Natural killer cell (primary cell): ENCODE measurements around the gene GAB2. TPM values are rescaled to one million over a fixed set of nuclear protein-coding genes. Genes with fewer than 3 reads are reported as not detected.

Experiments
- ATAC-seq, 3 donors: fragments of 150-1000 bp in 2 of 3; fragments of 200-7000 bp in 1 of 3; cut with Tn5 transposase; 1 replicate in 1 of 3; 2 replicates in 2 of 3; pipeline ENCODE4 v1.10.0; 2021; ENCODE audit warnings: mild to moderate bottlenecking in 2 of 3, moderate library complexity in 2 of 3
- DNase-seq, 2 donors: peaks; one replicate each; pipeline versions ENCODE4 v3.0.0 to v3.0.0-alpha.2; 2013 to 2021; ENCODE audit warnings: mixed read lengths in 1 of 2
- H3K27ac ChIP-seq: one replicate; pipeline ENCODE4 v1.5.1; 2013; ENCODE audit warnings: mild to moderate bottlenecking, low read length
- H3K27me3 ChIP-seq: one replicate; pipeline ENCODE4 v1.6.1; 2013; ENCODE audit warnings: low read length; ENCODE audit not compliant: control insufficient read depth, insufficient read depth
- H3K36me3 ChIP-seq: one replicate; pipeline ENCODE4 v1.6.1; 2013; ENCODE audit warnings: low read length; ENCODE audit not compliant: control insufficient read depth, insufficient read depth
- H3K4me1 ChIP-seq: one replicate; pipeline ENCODE4 v1.6.1; 2013; ENCODE audit warnings: low read length; ENCODE audit not compliant: control insufficient read depth, insufficient read depth
- H3K4me3 ChIP-seq: one replicate; pipeline ENCODE4 v1.5.1; 2013; ENCODE audit warnings: low read length
- H3K9me3 ChIP-seq: one replicate; pipeline ENCODE4 v1.6.1; 2013; ENCODE audit warnings: low read length; ENCODE audit not compliant: control insufficient read depth, insufficient read depth
- H3K27ac Mint-ChIP-seq, 2 donors: one replicate each; pipeline ENCODE4 v1.8.0; 2022; ENCODE audit warnings: mild to moderate bottlenecking in 2 of 2, mixed read lengths in 2 of 2, moderate library complexity in 1 of 2
- H3K27me3 Mint-ChIP-seq, 2 donors: one replicate each; pipeline ENCODE4 v1.8.0; 2022; ENCODE audit warnings: low read depth in 2 of 2, mixed read lengths in 2 of 2
- H3K36me3 Mint-ChIP-seq: one replicate; pipeline ENCODE4 v1.8.0; 2022; ENCODE audit warnings: mixed read lengths
- H3K4me1 Mint-ChIP-seq, 2 donors: one replicate each; pipeline ENCODE4 v1.8.0; 2022; ENCODE audit warnings: mixed read lengths in 2 of 2
- H3K4me3 Mint-ChIP-seq: one replicate; pipeline ENCODE4 v1.8.0; 2022; ENCODE audit warnings: mild to moderate bottlenecking, moderate library complexity, mixed read lengths
- H3K9me3 Mint-ChIP-seq, 2 donors: one replicate each; pipeline ENCODE4 v1.8.0; 2022; ENCODE audit warnings: mixed read lengths in 2 of 2
- CTCF ChIP-seq: fragments of 200-600 bp; IDR thresholded peaks from one replicate; pipeline ENCODE4 v1.8.0; 2022; ENCODE audit warnings: antibody characterized with exemption
- WGBS: methylation state at CpG from one replicate; pipeline ENCODE4 v1.1.7; 2013; ENCODE audit warnings: missing lambda C conversion rate; ENCODE audit not compliant: insufficient coverage; 5-methylcytosine and 5-hydroxymethylcytosine counted together
- intact Hi-C: fragments of 100-400 bp; cut with micrococcal nuclease; formaldehyde crosslinking; loops from one replicate; pipeline ENCODE4 v1.14.2; 2022
- total RNA-seq, 4 donors: library from RNA; stranded (reverse); fragments of 120-200 nt in 1 of 4; gene quantifications; one replicate each; pipeline versions ENCODE4 v1.2.3 to v1.2.4, GENCODE V29; 2013 to 2022

The GAB2 gene
- total RNA-seq, 3 donors from 2014 or later (not counting 1 experiment from before 2014, with no cell fraction given): 4.3 to 58.4 (median 8.1) TPM

- WGBS: 94% methylated on average over 16 of the region's 16 CpGs
- intact Hi-C loops: no loop called here
- H3K27me3 Mint-ChIP-seq: no peaks in the 10 kb centered on the region
- Histone ChIP-seq H3K27ac (no peak overlapping the region), H3K36me3 (peaks cover 5% of the 10 kb centered on the region), H3K4me3 (no peak overlapping the region), H3K4me1 (peaks cover 2% of the 10 kb centered on the region), H3K9me3 (no peaks in the 10 kb centered on the region), H3K27me3 (no peaks in the 10 kb centered on the region)
- no peak overlapping the region for H3K4me3 Mint-ChIP-seq
- no peaks in the 10 kb centered on the region for H3K4me1 Mint-ChIP-seq
- no peak for TF ChIP-seq CTCF
- DNase-seq: no peak
- H3K27ac Mint-ChIP-seq: no peak overlapping the region
- H3K36me3 Mint-ChIP-seq: no peaks in the 10 kb centered on the region
- no peak for ATAC-seq
- no peaks in the 10 kb centered on the region for H3K9me3 Mint-ChIP-seq
These were observed 209.1 kb downstream of the GAB2 start for GRCh38 chr11:78208257-78209165.

GRCh38 chr11:78207532-78208256 lies 209.9 kb downstream of the GAB2 start:
- no peak overlapping the region for H3K4me3 ChIP-seq
- Mint-ChIP-seq H3K9me3 (no peaks in the 10 kb centered on the region), H3K36me3 (no peaks in the 10 kb centered on the region), H3K27me3 (no peaks in the 10 kb centered on the region), H3K27ac (no peak overlapping the region), H3K4me3 (no peak overlapping the region), H3K4me1 (peaks cover 7% of the 10 kb centered on the region in 2 donors)
- peaks cover 10% of the 10 kb centered on the region for H3K4me1 ChIP-seq
- DNase-seq (no peak), ATAC-seq (no peak)
- intact Hi-C loops: no loop called here
- peaks cover 5% of the 10 kb centered on the region for H3K36me3 ChIP-seq
- H3K9me3 ChIP-seq: no peaks in the 10 kb centered on the region
- 93% methylated on average over 11 of the region's 11 CpGs for WGBS
- H3K27me3 ChIP-seq: no peaks in the 10 kb centered on the region
- H3K27ac ChIP-seq: no peak overlapping the region
- no peak for TF ChIP-seq CTCF

GRCh38 chr11:78205691-78206090 lies 211.9 kb downstream of the GAB2 start:
- Mint-ChIP-seq H3K27me3 (no peaks in the 10 kb centered on the region), H3K9me3 (no peaks in the 10 kb centered on the region), H3K4me1 (peaks cover 16 to 19% of the 10 kb centered on the region in 2 donors), H3K27ac (no peak overlapping the region), H3K36me3 (no peaks in the 10 kb centered on the region), H3K4me3 (no peak overlapping the region)
- 97% methylated on average over 7 of the region's 7 CpGs for WGBS
- no peak for ATAC-seq
- intact Hi-C loops: no loop called here
- no peak for TF ChIP-seq CTCF
- no peaks in the 10 kb centered on the region for H3K27me3 ChIP-seq
- peaks cover 18% of the 10 kb centered on the region for H3K4me1 ChIP-seq
- H3K36me3 ChIP-seq: peaks cover 5% of the 10 kb centered on the region
- no peak for DNase-seq
- H3K27ac ChIP-seq: no peak overlapping the region
- no peak overlapping the region for H3K4me3 ChIP-seq
- no peaks in the 10 kb centered on the region for H3K9me3 ChIP-seq
